GM19455 (cell line): ENCODE data around the gene LNX1.

Experiments used
- ATAC-seq: cut with Tn5 transposase; IDR thresholded peaks from one replicate; pipeline ENCODE4 v1.9.1; 2021; ENCODE audit not compliant: unreplicated experiment

Gene LNX1

DNA sequence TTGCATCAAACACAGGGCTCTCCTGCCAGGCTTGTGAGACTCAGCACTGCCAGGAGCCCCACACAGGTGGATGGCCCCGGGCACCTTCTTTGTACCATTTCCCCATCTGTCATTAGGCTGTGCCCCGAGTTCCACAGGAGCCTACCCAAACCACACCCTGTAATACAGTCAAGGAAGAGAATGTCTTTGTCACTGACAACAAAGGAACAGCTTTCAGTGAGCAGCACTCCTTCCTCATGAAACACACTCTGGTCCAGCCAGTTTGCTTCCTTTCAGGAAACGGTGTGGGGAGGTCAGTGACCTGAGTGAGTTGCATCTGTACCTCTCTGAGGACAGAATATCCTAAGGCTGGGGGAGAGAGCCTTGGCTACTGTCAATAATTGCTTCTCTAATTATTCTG, 53.7 kb downstream of the LNX1 start:
- no peak for ATAC-seq

DNA sequence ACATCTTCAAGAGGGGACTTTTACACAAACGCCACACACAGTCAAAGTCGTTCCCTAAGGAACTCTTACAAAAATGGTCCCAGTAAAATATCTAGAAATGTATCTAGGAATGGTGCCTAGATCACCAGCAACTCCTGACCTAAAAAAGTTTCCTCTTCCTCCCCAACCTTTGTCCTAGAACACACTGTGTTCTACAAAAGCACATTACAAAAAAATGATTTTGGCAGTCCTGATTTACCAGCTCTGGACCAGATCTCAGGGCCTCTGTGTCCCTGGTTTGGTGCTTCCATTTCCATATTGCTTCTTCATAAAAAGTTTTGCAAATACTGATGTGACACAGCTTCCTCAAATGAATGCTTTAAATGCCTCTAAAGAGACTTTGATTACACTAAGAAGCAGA, 55.0 kb downstream of the LNX1 start:
- ATAC-seq, result no peak

DNA sequence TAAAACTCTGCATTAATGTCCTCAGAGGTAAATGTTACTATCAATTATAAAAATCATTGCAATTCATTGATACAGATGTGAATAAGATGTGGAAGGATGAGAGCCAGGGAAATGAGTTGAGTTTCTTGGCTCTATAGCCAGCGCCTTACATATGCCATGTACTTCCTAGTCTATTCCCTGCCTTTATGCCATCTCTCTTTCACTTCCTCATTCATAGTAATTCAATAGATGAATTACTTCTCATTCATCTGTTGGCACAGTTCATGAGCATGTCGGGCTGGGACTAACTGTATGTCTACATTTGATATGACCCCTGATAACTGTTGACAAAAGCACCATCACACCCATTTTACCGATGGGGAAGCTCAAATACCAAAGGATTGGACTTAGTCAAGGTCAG, 55.7 kb downstream of the LNX1 start:
- ATAC-seq, result no peak

DNA sequence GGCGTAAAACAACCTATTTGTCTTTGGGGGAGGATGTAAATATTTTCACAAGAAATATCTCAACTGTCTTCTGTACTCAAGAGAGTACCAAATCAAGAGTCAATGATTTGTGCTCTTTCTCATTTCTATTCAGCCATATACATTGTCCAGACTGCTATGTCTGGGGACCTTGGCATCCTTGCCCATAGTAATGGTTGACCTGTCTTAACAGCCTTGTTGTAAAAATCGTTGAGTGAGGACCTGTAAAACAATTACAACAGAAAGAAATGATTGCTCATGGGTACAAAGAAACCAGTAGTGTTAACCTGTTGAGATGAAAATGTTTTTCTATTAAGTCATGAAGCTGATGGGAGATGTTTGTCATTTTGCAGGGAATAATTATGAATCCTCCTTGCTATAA, 56.6 kb downstream of the LNX1 start:
- ATAC-seq, result no peak

DNA sequence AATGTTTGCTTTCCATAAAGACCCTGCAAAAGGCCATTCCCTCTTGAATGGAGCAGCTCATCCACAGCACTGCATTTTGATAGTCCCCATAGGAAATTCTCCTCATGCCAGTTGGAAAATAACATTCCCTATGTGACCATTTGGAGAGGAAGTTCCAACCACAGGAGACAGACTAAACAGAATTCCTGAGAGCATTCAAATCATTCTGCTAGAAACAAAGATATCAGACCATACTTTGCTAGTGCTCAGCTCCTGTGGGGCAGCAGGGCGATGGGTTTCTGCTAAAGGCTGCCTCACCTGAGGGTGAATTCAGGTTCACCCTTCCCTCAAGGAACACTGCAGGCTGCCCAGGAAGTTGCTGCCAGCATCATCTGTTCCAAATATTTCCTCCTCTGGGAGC, 58.8 kb downstream of the LNX1 start:
- no peak for ATAC-seq

DNA sequence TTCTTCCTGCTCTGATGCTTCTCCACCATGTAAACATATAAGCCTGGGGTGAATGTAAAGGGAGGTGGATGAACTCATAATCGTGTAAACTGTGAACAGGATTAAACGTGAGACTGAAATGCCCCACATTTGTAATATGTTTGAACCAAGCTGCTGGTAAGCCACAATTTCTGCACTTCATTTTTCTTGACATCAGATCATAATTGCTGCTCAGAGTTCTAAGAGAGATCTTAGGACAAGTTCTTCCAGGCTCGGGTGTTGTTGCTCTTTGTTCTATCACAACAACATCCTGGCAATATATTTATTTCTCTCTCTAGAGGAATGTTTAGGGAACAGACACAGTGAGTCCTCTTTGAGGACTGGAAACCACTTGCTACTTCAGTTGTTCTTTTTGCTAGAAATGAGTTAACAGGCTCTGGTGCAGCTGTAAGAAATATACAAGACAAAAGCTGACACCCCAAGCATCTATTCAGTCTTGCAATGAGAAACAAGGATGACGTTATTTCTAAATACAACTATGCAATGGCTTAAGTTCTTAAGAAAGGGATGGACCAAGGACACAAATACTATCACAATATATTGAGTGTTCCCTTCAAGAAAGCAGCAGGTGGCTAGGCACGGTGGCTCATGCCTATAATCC, 59.6 kb downstream of the LNX1 start:
- no peak for ATAC-seq

DNA sequence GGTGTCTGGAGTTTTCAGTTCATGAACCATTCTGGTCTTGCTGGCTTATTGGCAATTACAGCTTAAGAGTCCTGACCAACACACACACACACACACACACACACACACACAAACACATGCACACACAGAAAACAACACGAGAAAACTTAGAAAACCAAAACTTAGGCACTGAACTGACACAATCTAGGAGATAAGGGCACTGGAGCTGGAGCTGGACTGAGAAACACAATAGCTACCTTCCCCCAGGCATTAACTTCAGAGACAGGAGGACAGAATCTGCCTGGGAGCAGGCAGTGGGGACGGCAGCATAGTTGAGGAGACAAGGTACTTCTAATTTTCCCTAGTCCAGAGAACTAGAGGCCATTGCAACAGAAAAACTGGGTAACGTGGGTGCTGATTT, 62.3 kb downstream of the LNX1 start:
- ATAC-seq, result no peak

DNA sequence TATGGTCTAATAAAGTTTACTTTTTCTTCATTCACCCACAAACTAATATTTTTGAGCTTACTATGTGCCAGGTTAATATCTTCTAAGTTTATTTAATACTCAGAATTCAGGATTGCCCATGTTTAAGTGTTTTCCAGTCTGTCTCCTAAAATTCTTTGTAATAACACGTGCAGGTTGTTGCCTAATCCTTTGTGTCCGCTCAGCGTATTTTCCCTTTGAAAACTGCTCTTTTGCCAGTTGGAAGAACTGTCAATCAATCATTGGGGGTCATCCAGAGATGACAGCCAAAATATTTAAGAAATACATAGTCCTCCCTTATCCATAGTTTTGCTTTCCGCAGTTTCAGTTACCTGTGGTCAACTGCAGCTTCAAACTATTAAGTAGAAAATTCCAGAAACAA, 63.4 kb downstream of the LNX1 start:
- no peak for ATAC-seq

DNA sequence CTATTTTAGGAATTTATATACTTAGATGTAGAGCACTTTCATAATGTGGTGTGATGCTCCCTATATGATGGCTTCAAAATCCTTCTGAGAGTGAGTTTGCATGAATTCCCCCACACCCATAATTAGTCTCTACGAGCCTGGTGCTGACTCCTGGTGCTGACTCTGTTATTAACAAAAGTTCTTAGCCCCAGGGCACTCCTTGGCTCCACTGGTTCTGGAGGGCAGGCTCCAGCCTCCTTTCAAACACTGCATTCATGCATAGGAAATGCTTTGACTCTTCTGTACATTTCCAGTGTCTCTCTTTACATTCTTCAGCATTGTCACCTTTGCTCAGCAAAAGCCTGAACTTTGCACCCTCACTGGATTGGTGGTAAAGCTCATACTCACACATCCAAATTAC, 64.0 kb downstream of the LNX1 start:
- no peak for ATAC-seq

DNA sequence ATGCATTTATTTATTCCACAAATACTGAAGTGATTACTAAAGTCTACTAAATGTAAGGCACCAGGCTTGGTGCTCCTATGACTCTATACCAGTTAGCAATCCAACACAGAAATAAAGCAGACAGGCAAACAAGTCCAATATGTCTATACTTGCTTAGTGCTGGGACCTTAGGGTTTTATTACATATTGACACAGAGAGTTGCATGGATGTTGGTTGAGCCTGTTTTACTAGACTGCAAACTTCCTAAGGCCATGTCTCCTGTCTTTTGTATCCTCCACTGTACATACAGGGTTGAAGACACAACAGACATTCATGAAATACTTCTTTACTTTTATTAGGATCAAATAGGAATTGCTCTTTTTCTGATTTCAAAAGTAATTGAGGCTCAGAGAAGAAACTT, 69.0 kb downstream of the LNX1 start:
- no peak for ATAC-seq

DNA sequence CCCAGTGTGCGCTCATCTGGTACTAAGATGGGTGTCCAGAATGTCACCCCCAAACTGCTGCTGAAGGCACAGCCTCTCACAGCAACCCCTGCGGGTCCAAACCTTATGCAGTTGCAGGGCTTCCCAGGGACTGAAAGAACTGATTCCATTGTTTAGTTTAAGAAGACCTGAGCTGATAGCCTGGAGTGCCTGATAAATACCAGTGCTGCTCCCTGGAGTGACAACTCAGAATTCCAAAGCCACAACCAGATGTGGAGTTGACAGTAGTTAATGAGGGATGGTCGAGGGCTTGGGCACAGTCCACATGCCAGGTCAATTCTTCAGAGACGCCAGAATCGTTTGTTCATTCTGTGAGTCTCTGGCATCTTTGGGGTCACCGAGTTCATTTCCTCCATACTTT, 71.2 kb downstream of the LNX1 start:
- no peak for ATAC-seq

DNA sequence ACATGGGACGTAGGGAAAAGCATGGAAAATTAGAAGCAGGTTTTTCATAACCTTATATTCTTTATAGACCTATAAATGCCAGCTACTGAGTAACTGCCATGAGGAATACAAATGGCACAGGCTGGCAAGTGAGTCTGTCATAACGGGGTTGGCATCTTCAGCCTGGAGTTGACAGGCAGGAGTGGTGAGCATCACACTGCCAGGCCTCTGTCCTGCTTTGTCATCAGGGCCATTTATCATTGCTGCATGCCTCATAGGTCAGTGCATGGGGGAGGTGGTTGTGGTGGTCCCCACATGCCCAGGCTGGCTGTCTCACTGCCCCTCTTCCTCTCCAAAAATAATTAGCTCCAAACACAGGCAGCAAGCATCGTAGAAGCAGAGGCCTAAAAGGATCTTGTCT, 72.5 kb downstream of the LNX1 start:
- no peak for ATAC-seq

DNA sequence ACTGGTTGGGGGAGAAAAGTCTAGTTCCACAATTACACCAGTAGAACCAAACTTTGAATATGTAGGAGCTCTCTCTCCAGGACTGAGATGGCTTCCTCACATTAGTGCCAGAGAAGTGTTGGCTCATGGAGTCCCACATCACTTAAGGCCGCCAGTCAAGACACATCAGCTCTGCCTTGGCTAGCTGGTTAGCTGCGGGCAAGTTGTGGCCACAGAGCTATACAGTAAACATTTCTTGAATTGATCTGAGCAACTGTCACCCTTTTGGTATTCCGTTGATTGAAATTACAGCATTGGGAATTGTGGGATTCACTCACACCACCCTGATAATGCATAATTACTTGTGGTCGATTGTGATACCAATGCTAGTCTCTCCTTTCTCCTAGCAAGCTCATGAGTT, 76.2 kb downstream of the LNX1 start:
- ATAC-seq, result no peak

DNA sequence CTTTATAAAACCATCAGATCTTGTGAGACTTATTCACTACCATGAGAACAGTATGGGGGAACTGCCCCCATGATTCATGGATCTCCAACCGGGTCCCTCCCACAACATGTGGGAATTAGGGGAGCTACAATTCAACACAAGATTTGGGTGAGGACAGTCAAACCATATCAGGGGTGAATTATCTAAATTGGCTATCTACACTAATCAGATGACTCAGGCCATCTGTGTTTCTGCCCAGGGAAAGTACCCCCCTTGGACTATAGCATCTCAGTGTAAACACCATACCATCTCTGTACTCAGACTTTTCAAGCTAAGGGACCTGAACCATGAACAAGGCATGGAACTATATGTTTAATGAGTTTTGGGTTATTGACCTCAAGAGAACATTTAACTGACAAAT, 76.8 kb downstream of the LNX1 start:
- no peak for ATAC-seq

DNA sequence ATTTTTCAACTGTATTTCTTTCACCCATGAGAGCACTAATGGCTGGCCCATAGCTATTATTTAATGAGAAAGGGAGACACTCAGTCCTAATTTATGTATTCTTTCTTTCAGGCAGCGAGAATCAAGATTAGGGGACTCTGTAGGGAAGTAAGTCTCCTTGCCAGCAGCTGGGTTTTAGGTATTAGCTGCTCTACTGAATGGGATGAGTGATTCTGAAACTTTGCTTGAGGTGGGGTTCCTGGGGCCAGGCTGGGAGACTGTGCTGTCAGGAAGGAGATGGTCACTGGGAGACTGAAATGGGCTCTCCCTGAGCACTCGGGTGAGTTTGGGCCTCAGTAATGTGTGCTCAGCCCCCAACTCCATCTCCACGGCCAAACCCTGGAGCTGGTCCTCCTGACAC, 78.7 kb downstream of the LNX1 start:
- ATAC-seq, result no peak

DNA sequence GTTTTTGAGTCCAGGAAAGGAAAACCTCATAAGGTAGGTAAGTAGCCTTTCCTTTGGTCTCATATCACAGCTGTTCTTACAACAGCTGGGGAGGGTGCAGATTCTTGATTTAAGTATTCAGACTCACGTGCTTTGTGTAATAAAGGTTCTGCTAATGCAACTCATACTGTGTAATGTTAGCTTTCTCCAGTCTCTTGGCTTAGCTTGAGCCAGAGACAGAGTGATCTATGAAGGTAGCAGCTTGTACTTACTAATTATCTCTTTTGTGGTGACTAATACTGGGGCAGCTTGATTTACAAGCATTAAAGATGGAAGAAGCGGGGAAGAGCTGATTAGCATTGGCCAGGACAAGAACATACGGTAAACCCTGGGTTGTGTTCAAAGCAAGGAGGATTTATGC, 80.3 kb downstream of the LNX1 start:
- no peak for ATAC-seq

DNA sequence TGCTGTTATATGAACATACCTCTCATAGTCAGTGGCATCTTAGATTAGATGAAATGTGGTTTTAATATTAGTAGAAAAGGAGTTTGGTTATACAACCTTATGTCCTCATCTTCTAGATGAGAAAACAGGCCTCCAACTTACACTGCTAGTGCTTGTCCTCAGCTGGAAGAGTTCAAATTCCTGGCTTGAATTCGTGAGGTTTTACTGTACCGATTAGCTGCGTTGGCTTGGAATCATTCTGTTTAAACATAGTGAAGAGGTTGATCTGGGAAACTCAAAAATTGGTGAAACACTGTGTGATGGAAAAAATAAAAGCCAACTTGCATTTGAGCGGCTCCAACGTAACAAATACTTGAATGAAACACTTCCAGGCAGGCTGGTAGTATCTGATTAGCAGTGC, 81.0 kb downstream of the LNX1 start:
- ATAC-seq, result no peak

DNA sequence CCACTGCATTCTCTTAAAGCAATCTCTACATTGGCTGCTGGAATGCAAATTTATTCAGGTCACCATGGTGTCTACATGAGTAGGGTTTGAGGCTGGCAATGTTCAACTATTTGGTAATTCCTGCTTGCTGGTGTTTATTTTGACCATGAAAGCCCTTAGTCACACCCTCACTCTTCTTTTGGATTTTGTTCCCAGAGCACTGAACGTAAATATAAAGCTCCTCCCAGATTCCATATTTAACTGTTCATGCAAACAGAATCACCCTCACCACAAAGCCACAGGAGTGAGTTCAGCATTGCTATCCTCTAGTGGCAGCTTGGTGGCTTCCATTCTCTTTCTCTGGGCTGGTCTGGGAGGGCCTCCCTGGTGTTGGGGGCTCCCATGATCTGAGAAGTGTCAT, 82.8 kb downstream of the LNX1 start:
- no peak for ATAC-seq

DNA sequence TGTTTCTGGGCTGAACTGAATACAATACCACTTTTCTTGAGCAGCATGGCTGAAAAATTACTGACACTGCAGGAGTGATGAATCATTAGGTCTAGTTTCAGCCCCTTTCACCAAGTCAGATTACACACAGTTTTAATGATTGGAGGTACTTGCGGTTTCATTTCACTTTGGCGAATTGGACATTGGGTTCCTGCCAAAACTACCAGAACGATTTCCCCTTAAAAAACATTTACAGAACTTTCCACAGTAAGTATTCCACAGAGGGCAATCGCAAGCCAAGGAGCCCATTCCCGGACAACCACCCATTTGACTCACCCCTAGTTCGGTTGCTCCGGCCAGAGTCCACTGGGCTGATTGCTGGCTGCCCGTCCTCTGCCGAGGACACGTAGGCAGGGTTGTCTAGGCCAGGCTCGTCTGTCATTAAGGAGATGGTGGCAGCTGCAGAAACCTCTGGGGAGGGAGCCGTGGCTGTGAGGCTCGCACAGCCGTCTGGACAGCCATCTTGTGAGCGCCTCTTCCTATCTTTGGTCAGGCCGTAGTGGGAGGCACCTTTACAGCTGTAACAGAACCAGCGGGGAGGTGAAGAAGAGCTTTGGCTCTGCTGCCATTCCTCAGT, 83.5 kb downstream of the LNX1 start:
- no peak for ATAC-seq

DNA sequence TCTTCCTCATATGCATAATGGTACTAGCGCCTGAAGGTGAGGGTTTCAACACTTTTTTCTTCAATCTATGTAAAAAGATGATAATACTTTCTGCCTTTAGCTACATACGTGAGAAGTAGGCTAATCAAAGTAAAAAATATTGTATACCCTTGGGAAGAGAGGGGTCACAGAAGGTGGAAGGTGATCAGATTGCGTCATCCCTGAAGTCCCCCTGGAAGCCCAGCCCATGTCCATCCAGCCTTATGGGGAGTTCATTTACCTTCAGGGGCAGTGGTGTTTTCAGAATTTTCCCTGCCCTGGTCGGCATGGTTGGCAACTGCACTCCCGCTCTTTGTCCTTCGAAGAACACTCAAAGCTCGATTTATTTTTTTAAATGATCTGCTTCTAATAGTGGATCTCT, 84.2 kb downstream of the LNX1 start:
- no peak for ATAC-seq

DNA sequence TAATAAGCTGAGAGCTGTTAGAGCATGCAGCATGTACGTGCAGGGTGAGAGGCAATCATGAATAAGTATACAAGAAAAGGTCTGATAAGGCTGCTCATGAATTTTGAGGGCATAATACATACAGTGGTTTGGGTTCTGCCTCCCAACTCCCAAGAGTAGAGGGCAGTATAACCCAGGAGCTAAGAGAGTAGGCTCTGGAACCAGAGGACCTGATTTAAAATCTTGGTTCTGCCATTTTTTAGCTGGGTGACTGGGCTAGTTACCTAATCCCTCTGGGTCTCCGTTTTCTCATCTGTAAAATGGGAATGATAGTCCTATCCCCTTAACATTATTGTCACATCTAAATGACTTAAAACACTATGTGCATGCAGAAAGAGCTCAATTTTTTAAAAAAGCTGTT, 85.3 kb downstream of the LNX1 start:
- ATAC-seq, result no peak

DNA sequence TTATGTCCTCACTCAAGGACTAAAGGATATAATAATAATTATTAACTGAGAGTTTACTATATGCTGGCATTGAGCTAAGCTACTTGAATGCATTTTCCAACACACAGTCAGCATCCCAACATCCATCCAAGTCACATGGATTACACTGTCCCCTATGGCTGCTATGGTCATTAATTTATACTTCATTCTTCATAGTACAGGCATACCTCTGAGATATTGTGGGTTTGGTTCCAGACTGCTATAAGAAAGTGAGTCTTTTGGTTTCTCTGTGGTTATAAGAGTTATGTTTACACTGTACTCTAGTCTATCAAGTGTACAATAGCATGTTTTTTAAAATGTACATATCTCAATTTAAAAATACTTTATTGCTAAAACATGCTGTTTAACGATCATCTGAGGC, 89.2 kb downstream of the LNX1 start:
- no peak for ATAC-seq

DNA sequence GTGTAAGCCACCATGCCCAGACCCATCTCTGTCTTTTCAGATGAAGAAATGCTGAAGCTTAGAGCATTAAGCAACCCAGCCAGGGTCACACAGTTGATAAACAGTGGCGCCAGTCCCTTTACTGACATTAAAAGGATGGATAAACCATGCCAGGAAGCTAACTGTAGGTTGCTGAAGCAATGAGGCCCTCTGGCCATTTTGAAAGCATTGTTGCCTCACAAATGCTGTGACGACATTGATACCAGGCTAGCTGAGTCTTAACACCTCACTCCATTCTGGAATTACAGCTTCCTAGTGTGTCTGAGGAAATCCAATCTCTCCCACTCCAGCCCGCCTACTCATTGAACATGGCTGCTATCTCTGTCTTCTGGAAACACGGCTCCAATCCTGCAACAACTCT, 89.7 kb downstream of the LNX1 start:
- no peak for ATAC-seq
